ENCODE results near the gene MLLT1.

The MLLT1 gene

GRCh38 chr19:6274756-6275155 is 5.0 kb downstream of the MLLT1 start:
- DNase-seq (ENCODE audit: low read depth), result no peak

DNA sequence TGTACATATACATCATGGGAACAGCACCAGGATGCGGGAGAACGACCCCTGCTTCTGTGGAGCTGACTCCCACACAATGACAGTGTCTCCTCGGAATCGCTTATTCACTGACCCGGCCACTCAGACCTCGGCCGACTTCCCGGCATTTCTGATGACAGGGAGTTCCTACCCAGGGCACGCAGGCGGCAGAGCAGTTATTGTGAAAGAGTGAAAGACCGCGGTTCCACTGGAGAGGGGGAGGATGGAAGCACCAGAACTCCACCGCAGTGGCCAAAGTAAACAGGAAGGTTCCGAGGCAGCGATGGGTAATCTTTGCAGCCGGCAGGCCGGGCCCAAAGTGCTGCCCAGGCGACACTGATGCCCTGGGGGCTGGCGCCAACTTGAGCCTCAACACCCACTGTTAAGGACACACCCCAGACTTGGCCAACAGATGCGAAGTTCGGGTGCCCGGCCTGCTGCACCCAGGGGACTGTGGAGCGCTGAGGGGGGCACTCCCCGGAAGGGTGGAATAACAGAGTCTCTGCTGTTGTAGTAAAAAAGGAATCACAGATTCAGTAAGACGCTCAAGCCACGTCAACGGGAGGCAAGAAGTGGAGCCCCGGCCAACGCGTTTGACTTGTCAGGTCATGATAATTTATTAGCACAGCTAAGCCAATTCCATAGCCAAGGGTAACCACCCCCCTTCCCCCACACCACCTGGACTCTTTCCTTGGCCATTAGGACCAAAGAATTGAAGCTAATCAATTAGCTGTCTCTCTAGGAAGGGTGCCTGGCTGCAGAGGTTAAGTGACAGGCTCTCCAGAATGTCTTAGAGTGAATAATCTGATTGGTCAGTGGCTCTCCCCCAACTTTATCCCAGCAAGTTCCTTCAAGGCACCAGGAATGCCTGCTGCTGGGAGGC is 5.8 kb downstream of the MLLT1 start:
- no peak for DNase-seq (ENCODE audit: low read depth)

- DNase-seq (ENCODE audit: low read depth), result no peak
These were observed 6.7 kb downstream of the MLLT1 start for GRCh38 chr19:6272913-6273600.

DNA sequence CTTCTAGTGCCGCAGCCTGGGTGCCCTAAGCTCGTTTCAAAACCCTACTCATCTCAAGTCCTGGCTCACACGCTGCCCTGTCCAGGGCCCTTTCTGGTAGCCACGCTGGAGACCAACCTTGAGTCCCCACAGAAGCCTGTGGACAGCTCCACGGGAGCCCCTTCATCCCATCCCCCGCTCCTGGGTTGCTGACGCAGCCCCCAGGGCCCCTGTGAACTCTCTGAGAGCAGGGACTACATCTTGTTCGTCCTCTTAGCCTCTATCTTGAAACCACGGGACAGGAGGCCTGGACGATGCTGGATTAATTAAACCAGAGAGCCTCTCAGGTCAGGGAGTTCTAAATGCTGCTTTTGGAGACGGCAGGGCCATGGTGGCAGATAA is 7.4 kb downstream of the MLLT1 start:
- no peak for DNase-seq (ENCODE audit: low read depth)

DNA sequence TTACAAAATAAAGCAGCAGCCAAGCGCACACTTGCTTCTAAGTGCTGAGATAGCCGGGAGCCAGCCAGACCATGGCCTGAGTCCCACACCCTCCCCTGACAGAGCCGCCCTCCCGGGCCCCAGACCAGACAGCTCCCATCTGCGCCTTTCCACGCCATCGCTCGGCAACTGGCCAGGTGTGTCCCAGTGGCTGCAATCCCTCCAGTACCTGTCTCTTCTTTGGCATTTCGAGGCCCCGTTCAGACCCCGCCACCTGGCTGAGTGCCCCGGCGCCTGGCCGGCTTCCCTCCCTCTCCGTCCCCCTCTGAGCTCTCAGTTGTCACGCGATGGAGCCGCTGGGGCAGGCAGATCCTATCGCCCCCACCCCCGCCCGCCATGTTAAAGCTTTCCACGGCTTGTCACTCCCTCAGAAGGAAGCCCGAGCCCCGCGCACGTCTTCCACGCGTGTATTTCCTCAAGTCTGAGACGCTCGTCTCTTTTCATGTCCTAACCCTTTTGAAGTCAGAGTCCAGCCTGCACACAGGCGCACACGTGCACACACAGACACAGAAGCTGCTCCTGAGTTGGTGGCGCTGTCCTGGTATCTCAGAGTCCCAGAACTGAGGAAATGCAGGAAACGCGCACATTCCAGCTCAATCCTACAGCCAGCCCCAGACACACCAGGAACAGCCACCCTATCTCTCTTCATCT is 7.9 kb downstream of the MLLT1 start:
- DNase-seq (ENCODE audit: low read depth), result no peak

DNA sequence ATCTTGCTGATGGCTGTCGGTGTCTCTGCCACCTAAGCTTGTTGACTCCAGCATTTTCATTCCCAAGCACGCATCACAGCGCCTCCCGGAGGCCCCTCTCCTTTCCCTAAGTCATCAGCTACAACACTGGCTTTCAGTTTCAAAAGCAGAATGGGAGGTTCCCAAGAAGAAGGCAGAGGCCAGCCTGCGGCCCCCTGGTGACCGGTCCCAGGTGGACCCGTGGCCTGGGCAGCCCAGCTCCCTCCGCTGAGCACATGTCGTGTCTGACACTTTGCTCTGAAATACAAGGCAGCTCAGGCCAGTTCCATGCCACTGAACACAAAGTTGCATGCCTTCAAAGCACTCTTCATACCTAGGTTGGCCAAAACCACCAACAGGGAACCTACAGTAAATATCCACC is 8.5 kb downstream of the MLLT1 start:
- DNase-seq (ENCODE audit: low read depth), result no peak

- no peak for DNase-seq (ENCODE audit: low read depth)
These were observed 9.0 kb downstream of the MLLT1 start for GRCh38 chr19:6270822-6271221.

DNA sequence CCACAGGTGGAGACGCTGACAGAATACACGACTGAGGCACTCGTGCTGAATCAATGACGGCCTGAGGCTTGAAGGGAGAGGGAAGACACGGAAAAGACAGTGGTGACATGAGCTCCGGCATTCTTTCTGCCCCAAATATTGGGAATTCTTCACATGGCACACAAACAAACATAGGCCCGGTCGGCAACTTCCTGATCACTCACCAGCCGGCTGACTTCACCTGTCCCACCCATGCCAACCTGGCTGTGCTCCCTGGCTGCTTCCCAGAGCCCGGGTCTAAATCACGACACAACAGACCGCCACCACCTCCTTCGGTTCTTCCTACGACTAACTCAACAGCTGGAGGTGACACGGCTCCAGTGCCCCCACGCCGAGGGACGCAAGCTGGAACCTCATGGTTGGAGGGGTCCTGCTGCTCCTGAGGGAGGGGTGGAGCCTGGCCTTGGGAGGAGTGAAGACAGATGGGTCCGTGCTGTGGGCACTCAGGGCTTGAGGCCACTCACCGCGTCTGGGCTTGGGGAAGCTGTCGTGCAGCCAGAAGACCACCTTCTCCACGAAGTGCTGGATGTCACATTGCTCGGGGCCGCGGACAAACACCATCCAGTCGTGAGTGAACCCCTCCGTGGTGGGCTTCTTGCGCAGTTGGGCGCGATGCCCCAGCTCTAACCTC is 9.6 kb downstream of the MLLT1 start:
- no peak for DNase-seq (ENCODE audit: low read depth)

DNA sequence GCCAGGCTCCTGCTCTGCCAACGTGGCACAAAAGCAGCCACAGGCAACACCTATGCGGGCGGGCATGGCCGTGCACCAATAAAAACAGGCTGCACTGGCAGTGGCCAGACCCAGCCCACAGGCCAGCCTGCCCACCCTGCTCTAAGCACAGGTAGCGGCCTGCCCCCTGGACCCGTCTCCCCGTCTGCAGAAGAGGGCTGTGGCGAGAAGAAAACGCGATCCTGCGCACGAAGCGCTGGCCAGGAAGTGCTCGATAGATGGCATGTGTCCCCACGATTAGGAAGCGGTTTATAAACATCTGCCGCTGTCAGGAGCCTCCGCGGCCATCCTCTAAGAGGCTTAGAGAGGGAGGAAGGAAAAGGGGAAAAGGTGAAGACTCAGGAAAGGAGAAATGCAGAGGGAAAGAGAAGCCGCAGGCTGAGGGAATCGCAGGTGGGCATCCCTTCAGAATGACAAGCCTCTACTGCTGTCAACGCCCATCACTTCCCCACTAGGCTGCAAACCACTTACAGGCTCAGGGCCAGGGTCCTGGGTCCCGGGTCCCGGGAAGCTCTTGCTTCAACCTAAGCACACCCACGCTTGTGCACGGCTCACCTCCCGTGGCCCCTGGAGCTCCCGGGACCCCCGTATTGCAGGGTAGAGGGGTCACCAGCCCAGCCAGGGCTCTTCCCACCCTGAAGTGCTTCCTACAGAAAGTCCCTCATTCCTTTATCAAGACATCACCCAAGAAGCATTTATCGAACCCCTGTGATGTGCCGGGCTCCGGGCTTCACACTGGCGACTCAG is 10.5 kb downstream of the MLLT1 start:
- DNase-seq (ENCODE audit: low read depth), result no peak

DNA sequence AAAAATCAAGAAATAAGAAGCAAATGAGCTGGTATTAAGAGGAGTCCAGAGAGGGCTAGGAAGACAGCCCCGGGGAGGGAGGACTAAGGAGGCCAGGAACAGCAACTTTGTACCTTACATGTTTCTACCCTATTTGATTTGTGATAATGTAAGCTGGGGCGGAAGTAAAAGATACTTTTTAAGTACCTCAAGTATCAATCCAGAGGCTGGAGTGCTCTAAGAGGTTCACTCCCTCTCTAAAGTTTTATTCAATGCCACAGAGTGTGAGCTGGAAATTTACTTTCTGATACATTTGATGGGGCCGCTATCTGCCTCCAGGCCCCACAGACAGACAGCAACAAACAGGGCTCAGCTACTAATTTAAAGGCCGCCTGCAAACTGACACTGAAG is 11.4 kb downstream of the MLLT1 start:
- no peak for DNase-seq (ENCODE audit: low read depth)

DNA sequence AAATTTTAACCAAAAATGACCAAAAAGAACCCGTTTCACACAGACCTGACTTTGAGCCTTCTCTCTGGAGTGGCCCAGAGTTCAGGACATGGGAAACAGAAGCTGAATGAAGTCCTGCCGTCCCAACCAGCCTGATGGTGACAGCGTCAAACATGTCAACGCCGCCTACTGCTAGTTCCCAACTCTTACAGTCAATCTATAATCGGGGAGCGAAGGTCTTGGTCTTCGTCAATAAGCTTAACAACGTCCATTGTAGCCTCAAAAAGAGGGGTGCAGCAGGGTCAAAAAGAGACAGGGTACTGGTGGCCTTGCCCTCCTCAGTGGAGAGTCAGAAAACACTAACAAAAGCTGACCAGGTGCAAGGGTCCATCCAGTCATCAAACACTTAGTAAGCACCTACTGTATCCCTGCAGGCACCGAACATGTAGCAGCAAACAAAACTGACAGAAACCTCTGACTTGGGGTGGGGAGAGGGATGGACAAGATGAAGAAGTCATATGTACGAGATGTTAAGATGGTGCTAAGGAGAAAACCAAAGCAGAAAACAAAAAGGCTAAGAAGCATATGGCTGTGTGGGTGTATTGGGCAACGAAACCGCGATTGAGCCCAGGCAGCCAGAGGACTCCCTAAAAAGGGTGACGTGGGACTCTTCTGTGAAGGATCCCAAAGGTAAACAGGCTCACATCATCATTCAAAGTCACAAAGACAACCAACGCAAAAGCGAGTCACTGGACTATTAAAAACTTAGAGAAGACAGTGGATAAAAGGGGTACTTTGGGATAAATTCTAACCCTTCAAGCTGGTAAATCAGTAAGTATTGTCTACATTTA is 12.0 kb downstream of the MLLT1 start:
- no peak for DNase-seq (ENCODE audit: low read depth)

GRCh38 chr19:6264803-6265202 is 15.0 kb downstream of the MLLT1 start:
- DNase-seq (ENCODE audit: low read depth), result no peak

DNA sequence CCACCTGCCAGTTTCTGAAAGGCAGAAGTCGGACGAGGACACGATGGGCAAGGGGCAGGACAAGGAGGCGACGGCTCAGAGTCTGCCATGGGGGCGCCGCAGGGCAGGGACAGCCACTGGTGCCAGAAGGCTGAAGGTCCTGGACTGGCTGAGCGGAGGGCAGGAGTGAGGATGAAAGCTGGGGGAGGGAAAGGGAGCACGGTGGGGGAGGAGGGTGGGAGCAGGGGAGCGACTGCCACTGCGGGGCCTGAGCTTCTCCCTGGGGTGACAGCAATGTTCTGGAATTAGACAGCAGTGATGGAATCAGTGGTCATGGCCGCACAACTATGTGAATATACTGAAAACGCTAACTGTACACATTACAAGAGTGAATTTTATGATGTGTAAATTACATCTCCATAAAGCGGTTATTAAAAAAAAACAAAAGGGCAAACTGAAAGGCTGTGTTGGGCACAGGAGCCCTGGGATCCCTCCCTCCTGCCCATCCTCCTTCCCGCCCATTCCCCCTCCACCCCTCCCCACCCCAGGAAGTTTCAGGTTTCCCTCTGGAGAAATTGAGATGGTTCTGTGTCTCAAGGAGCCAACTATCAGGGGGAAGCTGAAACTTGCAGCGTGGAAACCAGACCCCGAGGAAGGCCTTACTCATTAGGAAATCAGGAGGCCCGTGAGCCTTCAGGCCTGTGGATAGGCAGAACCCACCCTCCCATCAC is 15.9 kb downstream of the MLLT1 start:
- DNase-seq (ENCODE audit: low read depth), result no peak

DNA sequence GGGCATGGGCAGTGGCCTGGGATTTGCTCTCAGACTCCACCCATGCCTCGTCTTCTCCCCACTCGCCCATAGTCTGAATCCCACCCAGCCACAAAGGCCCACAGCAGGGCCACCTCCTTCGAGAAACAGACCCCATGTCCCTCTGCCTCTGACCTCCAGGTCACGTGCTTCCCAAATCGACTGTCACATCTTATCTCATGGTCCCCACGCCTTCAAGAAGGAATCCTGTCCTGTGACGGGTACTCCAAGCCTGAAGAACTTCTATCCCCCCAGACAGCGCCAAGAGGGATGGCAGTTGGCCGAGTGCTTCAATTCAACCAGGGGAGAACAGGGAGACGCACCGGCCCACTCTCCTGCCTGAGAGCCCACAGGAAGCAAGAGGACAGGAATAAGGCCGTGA is 16.5 kb downstream of the MLLT1 start:
- no peak for DNase-seq (ENCODE audit: low read depth)

GRCh38 chr19:6262519-6262918 is 17.3 kb downstream of the MLLT1 start:
- DNase-seq (ENCODE audit: low read depth), result no peak

DNA sequence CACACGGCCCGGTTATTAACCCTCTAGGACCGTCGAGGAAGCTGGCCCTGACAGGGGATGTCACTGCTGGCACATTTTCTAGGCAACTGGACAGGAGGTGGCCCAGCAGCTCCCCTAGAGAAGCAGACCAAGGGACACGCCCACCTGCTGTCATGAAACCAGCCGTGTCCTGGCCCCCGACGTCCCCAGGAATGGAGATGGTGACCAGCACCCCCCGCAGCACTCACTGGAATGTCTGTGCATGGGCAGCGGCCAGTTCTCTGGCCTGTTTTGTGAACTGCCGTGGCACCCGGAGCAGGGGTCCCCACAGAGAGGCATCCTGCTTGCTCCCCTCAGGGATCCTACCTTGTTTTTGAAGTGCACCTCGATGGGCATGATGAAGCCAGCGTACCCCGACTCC is 17.9 kb downstream of the MLLT1 start:
- DNase-seq (ENCODE audit: low read depth), result no peak

DNA sequence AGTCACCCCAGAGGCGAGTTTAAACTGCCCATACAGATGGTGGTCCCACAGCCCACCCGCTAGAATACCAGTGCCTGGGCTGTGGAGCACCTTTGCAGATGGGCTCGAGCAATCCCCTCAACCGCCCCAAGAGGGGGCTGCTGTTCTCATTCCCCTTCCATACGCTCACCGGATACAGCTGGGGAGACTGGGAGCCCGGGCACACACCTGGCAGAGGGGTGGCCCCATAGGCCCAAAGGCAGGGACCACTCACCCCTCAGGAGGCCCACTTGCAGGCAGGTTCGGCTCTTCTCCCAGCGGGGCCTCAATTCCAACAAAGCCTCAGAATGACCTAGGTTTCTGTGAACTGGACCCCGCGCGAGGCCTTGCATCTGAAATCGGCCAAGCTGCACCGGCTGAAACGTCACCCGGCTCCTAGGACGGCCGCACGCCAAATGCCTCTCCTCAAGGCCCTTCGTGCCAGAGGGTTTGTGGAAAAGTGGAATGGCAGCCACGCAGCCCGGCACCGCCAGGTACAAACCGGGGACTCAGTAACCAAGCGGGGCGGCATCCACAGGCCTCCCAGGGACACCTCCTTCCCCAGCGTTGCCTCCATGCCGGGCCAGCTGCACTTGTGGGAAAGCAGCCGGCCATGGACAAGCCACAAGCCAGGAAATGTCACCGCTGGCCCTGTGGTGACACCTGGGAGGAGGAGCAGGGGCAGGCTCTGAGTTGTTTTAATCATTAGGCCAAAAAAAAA is 18.7 kb downstream of the MLLT1 start:
- no peak for DNase-seq (ENCODE audit: low read depth)

DNA sequence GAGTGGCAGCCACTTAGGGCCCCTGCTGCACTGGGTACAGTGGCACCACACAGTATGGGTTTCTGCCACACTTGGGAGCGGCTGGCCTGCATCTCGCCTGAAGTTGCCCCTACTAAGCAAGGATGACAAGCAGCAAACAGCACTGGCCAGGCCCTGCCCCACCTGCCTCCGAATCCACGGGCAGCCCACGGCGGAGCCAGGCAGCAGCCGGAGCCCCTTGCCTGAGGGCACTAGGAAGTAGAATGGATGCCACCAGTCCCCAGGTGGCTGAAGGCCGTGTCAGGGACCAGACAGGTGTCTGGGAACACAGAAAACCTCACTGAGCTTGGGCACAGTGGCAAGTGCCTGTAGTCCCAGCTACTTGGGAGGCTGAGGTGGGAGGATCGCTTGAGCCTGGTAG is 19.4 kb downstream of the MLLT1 start:
- no peak for DNase-seq (ENCODE audit: low read depth)

DNA sequence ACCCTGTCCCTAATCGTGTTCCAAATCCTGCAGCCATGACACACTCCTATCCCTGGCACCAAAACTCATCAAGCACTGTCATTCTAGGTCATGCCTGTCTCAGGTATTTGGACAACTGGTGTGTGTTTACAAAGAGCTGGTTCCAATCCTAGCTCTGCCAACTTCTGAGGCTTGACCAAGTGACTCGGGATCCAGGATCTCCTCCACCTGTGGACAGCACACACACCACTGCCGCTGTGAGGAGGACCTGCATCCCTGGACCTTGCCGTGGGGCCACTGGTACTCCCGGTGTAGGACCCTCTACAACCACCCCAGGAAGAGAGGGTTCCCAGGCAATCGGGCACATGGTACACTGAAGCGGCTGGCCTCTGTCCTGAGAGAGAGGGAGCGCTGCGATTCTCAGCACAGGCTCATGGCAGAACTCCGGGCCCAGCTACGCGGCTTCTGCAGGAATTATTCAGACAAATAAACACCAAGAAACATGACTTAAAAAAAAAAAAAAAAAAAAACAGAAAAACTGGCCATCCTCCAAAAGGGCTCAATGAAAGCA is 20.4 kb downstream of the MLLT1 start:
- no peak for DNase-seq (ENCODE audit: low read depth)

All from T-helper 22 cell (primary cell).